GM18868 (cell line): Measurements from ENCODE around the gene ARHGEF26.
A peak's percentile ranks its signal among the peaks of the same experiment; 100 is the strongest.

Experiments used
- ATAC-seq: cut with Tn5 transposase; IDR thresholded peaks from one replicate; pipeline ENCODE4 v1.9.1; 2021; ENCODE audit warnings: mild to moderate bottlenecking, moderate library complexity; ENCODE audit not compliant: unreplicated experiment

Gene ARHGEF26

GRCh38 chr3:154115332-154115731 lies 5.9 kb upstream of the ARHGEF26 start:
- no peak for ATAC-seq

GRCh38 chr3:154119951-154120350 lies 1.2 kb upstream of the ARHGEF26 start:
- ATAC-seq: no peak

- peak; percentile 37 for ATAC-seq
These were observed 736 bp downstream of the ARHGEF26 start for GRCh38 chr3:154121701-154122551.

- no peak for ATAC-seq
These were observed 1.3 kb downstream of the ARHGEF26 start for GRCh38 chr3:154122552-154122911.

GRCh38 chr3:154122912-154123559 lies 1.8 kb downstream of the ARHGEF26 start:
- no peak for ATAC-seq

- ATAC-seq: no peak
These were observed 2.7 kb downstream of the ARHGEF26 start for GRCh38 chr3:154123906-154124305.

GRCh38 chr3:154125378-154126030 lies 4.3 kb downstream of the ARHGEF26 start:
- ATAC-seq: no peak

- ATAC-seq: no peak
These were observed 5.5 kb downstream of the ARHGEF26 start for GRCh38 chr3:154126651-154127050.

GRCh38 chr3:154129625-154130024 lies 8.4 kb downstream of the ARHGEF26 start:
- ATAC-seq: no peak

GRCh38 chr3:154130540-154130939 lies 9.3 kb downstream of the ARHGEF26 start:
- no peak for ATAC-seq

- no peak for ATAC-seq
These were observed 10.6 kb downstream of the ARHGEF26 start for GRCh38 chr3:154131830-154132229.

GRCh38 chr3:154132777-154133375 lies 11.7 kb downstream of the ARHGEF26 start:
- ATAC-seq: no peak

GRCh38 chr3:154135511-154136173 lies 14.5 kb downstream of the ARHGEF26 start:
- ATAC-seq: no peak

- ATAC-seq: no peak
These were observed 15.8 kb downstream of the ARHGEF26 start for GRCh38 chr3:154137036-154137435.

GRCh38 chr3:154139996-154140436 lies 18.8 kb downstream of the ARHGEF26 start:
- no peak for ATAC-seq

GRCh38 chr3:154142608-154143007 lies 21.4 kb downstream of the ARHGEF26 start:
- ATAC-seq: no peak

GRCh38 chr3:154143873-154144272 lies 22.7 kb downstream of the ARHGEF26 start:
- no peak for ATAC-seq

- ATAC-seq: no peak
These were observed 23.8 kb downstream of the ARHGEF26 start for GRCh38 chr3:154144825-154145465.

- ATAC-seq: no peak
These were observed 27.4 kb downstream of the ARHGEF26 start for GRCh38 chr3:154148541-154148940.

- ATAC-seq: no peak
These were observed 28.1 kb downstream of the ARHGEF26 start for GRCh38 chr3:154149286-154149685.
